SK-N-SH (cell line): ENCODE measurements around the gene SERTAD2.

Source experiments
- CTCF ChIP-seq: fragments of 200-600 bp; sonication (generic); IDR thresholded peaks from 2 replicates; pipeline ENCODE4 v1.6.1; 2017; ENCODE audit warnings: antibody characterized with exemption, mild to moderate bottlenecking, moderate library complexity
- MAX ChIP-seq: IDR thresholded peaks from 2 replicates; pipeline ENCODE4 v1.4.0; 2012; ENCODE audit warnings: low read depth
- NRF1 ChIP-seq: IDR thresholded peaks from 2 replicates; pipeline ENCODE4 v1.6.1; 2012; ENCODE audit warnings: low read depth, mild to moderate bottlenecking, low read length
- POLR2AphosphoS5 ChIP-seq: IDR thresholded peaks from 2 replicates; pipeline ENCODE4 v1.6.1; 2012; ENCODE audit warnings: low read depth, low read length
- RAD21 ChIP-seq: IDR thresholded peaks from 2 replicates; pipeline ENCODE4 v1.6.1; 2012; ENCODE audit warnings: mild to moderate bottlenecking, low read length
- RCOR1 ChIP-seq: fragments of 150-350 bp; IDR thresholded peaks from 2 replicates; pipeline ENCODE4 v1.6.1; 2017; ENCODE audit warnings: antibody characterized with exemption, low read length
- SIN3A ChIP-seq: IDR thresholded peaks from 2 replicates; pipeline ENCODE4 v1.6.1; 2012; ENCODE audit warnings: low read depth, mild to moderate bottlenecking, low read length, moderate library complexity, borderline replicate concordance
- TCF12 ChIP-seq: IDR thresholded peaks from 2 replicates; pipeline ENCODE4 v1.4.0; 2012
- USF2 ChIP-seq: fragments of 150-350 bp; IDR thresholded peaks from 2 replicates; pipeline ENCODE4 v1.6.1; 2017; ENCODE audit warnings: antibody characterized with exemption, low read length, low read depth, borderline replicate concordance

GRCh38 chr2:64609942-64610281, 43.8 kb downstream of the SERTAD2 start:
- TF ChIP-seq CTCF: no peak
- TF ChIP-seq POLR2AphosphoS5: no peak
- no peak for TF ChIP-seq RCOR1
- no peak for TF ChIP-seq MAX
- TF ChIP-seq USF2: no peak
- no peak for TF ChIP-seq SIN3A
- no peak for TF ChIP-seq RAD21
- TF ChIP-seq NRF1: no peak
- TF ChIP-seq TCF12: no peak
